NCI-H1105 treated with DMSO at 0.1 percent for 48 hours (cell line): ENCODE data around the gene KNCN.
A peak's percentile ranks its signal among the peaks of the same experiment; 100 is the strongest.

Experiments
- DNase-seq: peaks from one replicate; lab custom pipeline; 2025; lab: John Stamatoyannopoulos, UW

The KNCN gene

DNA sequence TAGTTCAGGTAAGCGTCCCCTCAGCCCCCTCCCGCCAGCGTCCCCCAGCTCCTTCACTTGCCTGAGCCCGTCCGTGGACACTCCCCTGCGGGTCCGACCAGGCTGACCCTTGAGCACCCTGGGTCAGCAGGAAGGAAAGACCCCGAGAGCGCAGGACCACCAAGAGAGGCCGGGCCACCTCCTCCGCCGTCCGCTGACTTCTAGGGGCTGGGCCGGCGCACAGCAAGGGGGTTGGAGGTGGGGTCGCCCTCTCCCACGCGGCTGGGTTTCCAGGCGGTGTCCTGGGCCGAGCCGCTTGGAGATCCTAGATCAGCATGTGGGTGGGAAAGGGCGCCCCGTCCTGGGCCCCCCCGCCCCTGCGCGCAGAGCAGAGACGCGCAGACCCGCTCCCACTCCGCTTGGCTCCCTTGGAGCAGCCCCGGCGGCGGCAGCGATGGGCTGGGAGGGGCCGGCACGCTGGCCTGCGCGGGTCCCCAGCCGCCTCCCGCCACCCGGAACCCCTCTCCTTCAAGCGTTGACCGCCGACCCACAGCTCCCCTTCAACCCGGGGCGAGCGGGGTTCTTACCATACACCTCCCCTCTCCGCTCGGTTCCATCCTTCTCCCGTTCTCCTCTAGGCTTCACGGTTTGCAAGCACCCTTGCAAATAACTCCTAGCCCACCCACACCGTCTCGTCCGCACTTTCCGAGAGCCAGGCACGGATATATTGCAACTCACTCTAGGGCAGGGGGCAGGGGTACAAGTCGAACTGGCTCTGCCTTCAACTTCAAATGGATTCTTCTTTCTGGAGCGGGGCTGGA is 7.5 kb downstream of the KNCN start:
- no peak for DNase-seq

DNA sequence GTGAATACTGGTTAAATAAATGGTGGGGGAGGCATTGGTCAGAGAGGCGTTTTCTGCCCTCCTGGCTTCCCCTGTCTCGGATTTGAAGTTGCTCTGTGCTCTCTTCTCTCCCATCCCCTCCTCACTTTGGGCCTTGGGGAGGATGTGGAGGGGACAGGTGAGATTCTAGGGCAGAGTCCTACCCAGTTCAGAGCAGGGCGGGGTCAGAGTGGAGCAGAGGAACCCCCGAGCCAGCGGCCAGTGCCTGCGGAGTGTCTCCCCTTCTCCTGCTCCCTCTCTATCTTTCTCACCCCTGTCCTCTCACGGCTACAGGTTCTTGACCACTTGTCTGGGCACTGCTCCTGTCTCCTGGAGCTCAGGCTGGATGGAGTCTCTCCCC is 8.1 kb downstream of the KNCN start:
- no peak for DNase-seq

DNA sequence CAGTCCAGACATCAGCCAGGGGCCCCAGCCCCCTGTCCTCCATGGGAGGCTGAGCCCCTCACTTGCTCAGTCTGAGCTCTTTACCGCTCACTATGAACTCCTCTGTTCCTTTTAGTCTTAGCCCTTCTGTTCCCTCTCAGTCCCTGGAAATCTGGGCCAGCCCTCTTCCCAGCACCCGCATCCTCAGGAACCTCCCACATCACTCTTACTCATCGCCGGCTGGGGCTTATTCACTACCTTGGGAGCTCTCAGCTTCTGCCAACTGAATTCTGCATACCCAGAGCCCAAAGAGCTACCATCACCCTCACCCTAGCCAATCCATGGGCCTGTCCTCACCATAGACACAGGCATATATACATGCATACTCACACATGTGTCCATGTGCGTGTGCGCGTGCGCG is 11.5 kb downstream of the KNCN start:
- DNase-seq, result no peak

DNA sequence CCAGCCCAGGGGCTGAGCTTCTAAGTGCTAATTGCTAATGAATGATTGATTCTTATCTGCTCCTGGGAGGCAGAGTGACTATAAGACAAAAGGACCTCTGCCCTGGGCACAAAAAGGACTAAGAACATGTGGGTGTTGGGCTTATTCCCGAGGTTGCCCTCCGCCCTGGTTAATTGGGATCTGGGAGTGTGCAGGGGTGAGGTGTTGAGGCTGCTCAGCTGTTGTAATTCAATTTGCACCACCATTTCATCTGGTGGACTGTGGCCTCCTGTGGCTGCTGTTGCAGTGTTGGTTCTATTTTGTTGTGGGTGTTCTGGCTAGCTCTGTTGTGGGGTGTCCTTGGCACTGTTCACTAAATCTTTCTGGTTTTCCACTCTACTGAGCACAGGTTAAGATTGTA is 13.3 kb downstream of the KNCN start:
- no peak for DNase-seq

DNA sequence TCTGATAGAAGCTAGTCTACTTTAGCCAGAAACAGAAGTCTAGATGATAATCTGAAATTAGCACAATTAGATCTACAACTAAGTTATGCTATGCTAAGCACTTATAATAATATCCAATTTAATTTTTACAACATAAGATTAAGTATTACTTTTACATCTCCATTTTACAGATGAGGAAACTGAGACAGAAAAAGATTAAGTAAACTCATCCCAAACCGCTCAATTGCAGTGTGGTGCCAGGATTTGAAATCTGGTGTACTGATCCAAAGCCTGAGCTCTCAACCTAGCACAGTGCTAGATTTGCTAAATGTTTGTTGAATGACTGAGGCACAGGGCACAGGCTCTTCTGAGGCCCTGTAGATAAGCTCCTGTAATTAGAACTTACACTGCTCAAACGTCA is 13.8 kb downstream of the KNCN start:
- DNase-seq, result no peak

DNA sequence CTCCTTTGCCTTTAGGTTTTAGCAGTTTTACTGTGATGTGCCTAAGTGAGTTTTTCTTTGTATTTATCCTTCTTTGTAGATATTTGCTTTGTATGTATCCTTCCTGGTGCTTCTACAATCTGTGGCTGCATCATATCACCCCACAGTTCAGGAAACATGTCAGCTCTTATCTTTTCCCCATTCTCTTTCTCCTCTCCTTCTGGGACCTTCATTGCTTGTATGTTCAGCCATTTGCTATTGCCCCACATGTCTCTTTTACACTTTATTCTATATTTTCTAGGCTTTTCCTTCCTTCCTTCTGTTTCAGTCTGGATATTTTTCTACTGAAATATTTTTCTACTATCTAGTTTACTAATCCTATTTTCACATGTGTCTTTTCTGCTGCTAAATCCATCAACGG is 14.9 kb downstream of the KNCN start:
- no peak for DNase-seq

DNA sequence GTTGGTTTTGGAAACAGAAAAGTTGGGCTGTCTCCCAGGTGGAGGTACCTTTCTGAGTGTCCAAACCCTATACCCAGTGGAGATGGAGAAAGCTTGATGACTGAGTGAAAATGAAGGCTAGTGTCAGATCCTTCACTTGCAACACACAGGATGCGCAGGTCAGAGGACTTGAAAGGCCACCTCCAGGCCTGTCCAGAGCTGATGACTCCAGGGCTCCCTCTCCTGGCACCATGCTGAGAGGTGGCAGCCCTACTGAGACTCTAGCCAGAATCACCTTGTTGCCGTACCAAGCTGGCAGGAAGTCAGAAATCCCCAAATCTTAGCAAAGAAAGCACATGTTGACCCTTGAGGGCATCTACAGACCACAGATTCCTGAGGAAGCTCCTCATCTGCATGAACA is 16.4 kb downstream of the KNCN start:
- peak; percentile 16 for DNase-seq

DNA sequence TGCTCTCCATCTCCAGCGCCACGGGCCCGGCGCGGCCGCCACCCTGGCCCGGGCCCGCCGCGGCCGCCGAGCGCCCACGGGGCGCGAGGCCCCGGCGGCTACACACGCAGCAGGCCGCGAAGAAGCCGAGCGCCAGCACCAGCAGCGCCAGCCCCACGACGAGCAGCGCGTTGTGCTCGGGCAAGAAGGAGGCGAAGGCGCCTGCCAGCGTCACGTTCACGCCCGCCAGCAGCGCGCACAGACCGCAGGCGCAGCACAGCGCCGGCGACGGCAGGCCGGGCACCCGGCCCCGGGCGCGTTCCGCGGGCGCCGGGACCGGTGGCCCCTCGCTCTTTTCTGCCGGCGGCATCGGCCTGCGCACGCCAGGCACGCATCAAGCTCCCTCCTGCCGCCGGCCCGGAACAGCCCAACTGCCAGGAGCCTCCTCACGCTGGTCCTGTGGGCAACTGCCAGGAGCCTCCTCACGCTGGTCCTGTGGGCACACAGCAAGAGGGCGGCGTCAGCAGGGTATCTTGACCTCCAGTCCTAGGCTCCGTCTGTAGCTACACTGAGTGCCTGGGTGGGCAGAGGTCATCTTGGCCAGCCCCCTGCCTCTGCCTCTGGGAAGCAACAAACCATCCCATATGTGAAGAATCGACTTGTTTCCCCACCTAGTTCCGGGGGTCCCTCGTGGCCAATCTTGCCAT is 18.1 kb downstream of the KNCN start:
- peak; percentile 68 for DNase-seq

DNA sequence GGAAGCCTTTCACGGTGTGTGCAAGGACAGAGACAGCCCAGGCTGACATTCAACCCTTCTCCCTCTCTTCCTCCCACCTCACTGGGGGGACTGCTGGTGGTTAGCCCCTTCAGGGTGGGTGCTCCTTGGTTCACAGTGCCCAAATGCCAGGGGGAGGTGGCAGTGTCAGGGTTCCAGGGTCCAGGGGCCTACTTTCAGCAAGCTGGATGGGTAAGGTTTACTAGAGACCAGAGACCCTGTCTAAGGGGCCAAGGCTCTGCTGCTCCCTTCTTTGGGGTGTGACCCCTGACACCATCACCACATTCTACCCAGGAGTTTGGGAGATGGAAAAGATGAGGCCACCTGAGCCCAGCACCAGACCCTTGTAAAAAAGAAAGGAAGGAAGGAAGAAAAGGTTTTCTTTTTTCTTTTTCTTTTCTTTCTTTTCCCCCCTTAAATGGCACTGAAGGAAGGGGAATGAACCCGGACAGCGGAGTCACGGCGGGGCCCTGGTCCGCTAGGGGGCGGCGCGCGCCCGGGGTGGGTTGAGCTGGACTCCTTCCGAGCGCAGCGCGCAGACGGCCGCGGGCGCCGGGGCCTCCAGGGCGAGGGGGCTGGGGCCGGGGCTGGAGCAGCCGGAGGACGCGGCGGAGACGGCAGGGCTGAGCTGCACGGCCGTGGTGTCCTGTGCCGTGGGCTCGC is 18.8 kb downstream of the KNCN start:
- DNase-seq, result peak; percentile 68

DNA sequence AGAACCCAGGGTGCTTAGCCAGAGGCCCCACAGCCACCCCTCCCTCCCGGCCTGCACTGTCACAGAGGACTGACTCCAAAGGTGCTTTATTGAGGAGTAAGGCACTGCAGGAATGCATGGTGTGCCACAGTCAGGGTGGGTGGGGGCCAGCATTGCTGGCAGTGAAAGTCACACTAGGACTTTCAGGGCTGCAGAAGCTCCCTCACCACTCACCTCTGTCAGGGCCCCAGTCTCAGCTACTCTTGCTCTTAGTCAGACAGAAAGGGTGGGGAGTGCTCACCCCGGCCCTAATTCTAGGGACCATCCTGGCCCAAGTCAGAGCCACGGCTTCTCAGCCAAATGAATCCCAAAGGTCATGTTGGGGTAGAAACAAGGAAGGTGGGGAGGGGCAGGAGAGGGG is 19.4 kb downstream of the KNCN start:
- no peak for DNase-seq

DNA sequence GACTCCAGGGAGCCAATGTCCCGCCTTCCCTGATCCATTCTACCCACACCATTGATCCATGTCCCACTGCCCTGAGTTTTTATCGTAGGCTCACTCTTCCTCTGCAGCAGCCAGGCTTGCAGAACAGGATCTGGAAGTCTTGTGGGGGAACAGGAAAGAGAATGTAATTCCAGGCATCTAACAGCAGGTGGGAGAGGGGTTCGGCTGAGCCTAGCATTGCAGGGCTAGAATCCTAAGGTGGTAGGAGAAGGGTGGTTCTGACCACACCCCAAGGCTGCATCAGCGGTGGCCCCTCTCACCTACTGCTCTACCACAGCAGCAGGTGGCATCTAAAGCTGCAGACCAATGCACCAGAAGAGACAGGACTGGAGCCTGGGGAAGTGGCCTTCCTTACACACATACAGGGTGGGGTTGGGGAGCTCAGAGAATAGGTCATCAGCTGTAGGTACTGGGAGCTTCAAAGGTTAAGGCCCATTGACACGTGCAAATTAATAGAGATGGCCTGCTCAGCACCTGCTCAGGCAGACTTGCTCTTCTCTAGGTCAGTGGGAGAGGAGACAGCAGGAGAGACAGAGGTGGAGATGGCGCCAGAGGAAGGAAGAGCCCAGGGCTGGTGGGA is 20.5 kb downstream of the KNCN start:
- DNase-seq, result no peak

DNA sequence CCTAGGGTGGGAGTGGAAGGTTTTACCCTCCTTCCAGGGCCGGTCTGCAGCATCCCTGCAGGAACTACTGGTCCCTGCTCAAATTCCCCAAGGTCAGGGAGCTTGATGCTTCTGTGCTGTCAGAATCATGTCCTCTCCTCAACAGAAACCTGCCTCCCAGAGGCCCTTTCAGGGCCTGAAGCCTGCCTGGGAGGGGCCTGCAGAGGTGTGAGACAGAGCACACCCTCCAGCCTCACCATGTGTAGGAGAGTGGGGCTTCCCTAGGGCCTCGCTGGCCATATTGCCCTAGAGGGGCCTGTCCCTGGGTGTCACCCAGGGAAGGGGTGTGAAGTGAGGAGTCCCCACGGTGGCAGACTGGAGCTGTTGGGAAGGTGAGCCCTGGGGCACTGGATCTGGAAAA is 21.1 kb downstream of the KNCN start:
- no peak for DNase-seq

DNA sequence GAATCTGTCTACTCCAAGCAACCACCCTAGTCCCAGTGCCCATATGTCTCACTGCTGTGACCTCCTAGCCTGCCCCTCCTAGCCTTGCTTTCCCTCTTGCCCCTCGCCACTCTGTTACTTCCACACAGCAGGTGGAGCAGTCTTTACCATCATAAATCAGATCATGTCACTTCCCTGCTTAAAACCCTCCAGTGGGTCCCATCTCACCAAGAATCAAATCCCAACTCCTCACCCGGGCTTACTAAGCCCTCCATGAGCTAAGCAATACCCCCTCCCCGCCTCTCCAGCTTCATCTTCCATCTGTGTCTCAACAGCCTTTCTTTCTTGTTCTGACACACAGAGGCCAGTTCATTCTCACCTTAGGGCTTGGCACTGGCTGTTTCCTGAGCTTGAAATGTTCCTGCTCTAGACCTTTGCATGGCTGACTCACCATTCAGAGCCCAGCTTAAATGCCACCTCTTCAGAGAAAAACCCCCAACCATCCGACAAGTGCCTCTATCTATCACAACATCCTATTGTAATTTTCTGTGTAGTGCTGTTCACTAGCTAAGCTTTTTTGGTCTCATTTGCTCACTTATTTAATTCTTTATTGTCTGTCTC is 22.3 kb downstream of the KNCN start:
- no peak for DNase-seq

DNA sequence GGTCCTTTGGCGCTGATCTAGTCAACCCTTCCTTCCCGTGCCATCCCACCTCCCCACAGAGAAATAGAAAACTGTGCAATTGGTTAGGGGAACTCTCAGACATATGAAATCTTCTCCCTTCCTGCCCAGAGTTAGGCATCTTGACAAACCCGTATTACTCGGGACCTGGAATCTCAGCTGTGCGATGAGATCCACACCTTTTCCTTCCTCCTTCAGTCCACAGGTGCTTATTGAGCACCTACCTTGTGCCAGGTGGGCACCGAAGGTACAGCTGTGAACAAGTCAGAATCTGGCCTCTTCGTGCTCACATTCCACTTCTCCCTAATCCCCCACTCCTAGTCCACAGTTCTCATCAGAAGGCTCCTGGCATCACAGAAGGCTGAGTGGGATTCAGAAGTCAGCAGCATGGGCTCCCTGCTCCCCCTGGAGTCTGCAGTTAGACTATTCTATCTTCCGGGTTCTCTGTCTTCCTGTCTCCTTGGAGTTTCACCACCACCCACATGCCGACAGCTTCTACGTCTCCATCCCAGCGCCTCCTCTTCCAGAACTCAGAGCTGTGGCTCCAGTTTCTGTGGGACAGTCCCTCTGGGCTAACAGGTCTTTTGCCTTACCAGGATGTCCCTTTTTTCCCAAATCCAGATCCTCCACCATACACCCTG is 23.0 kb downstream of the KNCN start:
- no peak for DNase-seq

DNA sequence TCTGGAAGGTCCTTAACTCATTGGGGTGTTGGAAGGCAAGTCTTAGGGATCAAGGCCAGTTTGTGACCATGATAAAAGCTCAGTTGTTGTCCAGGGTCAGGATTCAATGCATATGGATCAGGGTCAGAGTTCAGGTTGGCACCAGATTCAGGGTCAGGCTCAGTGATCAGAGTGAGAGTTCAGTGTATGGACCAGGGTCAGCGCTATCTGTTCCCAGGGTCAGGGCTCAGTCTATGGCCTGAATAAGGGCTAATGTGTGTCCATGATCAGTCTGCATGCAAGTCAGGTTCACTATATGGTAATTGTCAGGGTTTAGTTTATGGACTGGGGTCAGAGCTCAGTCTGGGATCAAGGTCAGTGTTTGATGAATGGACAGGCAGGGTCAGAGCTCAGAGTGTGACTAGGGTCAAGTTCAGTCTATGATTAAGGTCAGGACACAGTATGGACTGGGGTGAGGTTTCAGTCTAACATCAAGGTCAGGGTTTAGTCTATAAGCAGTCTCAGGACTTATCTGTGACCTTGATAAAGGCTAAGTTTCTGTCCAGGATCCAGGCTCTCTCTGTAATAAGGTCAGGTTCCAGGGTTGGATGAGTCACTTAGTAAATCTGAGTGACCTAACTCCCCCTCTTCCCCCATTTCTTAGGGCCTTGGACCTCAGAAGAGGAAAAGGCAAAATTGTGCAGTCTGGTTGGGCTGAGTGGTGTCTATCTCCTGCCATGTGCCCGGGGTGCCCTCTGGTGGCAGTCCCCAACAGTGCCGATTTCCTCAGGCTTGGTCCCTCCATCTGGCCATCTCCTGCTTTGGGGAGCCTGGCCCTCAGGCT is 23.8 kb downstream of the KNCN start:
- DNase-seq, result peak; percentile 69

DNA sequence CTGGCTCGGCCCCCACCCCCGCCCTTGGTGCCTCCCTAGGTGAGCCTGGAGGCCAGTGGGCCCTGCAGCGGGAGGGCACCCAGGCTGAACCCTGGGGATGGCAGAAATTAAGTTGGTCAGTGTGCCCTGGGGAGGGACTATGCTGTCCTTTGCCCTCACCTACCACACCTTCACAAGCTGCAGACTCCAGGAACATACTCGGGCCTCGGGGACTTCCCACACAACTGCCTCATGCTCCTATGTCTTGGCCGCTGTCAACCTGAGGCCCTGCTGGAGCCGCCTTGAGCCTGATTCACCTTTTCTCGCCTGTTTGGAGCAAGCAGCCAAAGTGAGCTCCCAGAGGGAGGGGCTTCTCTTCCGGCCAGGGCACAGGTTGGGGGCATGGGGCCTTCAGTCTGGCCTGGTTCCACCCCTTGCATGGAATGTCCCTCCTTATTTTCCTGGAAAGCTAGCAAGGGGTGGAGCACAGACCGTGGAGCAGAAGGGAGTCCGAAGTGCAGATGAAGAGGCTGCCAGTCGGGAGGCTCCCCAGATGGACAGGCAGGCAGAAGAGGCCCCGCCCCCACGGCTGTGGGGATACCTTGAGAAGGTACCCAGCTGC is 24.7 kb downstream of the KNCN start:
- DNase-seq, result no peak

DNA sequence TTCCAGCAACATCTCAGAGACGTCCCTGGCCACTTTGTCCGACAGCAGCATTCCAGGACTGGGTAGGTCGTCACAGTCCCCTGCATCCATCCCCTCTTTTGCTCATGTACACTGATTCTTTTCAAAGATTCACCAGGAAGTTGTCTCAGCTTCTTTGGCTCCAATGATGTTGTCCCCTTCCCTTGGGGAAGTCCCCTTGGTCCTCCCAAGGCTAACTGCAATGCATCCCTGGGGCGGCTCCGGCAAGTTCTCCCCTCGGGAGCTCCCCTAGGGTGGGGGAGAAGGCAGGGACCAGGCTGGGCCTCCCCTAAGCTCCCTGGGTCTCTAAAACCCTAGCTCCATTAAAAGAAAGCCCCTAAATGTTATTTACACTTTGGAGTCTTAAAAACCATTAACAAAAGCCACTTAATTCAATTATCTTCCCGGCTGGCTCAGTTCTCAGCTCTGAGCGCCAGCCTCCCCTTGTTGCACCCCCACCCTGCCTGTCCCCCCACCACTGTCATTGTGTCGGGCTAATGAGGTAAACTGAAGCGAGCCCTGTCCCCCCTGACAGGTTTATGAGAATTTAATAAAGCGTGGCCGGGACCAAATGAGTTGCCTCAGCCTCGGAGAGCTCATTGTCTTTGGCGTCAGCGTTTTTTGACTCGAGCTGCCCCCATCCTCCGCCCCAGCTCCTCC is 25.3 kb downstream of the KNCN start:
- DNase-seq, result peak; percentile 36

DNA sequence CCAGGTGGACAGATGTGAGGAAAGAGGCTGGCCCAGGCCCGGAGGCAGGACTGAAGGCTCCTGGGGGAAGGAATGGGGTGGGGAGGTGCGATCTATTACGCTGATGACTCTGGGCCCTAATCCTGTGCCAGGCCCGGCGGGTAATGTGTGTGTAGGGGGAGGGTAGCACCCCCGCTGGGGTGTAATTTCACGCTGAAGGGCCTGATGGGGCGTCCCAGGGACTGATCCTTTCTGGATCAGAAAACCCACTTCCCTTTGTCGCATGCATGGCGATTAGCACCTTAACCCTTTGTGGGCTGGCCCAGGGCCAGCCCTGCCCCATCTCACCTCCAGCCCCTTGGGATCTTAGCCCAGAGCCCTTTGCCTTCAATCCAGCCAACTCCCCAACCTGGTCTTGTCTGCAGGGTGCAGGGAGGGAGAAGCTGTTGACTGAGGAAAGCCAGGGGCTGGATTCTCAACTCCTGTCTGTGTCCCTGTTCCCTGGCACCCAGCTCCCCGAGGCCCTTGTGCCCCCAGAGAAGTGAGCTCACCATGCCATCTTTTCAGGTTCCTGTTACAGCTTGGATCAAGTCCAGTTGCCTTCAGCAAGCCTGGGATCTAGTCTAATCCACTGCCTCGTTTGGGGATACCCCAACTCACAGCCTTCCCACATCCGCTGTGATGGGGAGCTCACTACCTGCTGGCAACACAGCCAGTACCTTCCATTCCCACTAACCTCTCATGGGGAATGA is 26.0 kb downstream of the KNCN start:
- no peak for DNase-seq

DNA sequence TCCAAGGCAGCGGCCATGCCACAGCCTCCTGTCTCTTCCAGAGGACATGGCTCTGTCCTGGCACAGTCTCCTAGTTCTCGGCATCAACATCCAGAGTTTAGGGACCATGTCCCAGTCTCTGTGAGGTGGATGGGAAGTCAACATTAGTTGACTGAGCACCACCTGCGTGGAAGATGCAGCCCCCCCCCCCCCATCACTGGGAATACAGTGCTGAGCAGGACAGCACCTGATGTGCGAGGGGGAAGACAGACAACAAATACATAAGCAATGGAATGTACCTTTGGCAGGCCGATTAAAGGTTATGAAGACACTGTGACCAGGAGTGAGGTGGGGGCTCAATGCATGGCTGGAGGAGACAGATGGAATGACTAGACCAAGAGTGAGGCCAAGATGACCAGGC is 26.6 kb downstream of the KNCN start:
- no peak for DNase-seq
